ENCODE data around the gene MLYCD. TPM values are rescaled to one million over a fixed set of nuclear protein-coding genes. Genes with fewer than 3 reads are reported as not detected.

The MLYCD gene
- total RNA-seq, 4 donors from 2014 or later: 10.8 to 20.2 (median 13.7) TPM

DNA sequence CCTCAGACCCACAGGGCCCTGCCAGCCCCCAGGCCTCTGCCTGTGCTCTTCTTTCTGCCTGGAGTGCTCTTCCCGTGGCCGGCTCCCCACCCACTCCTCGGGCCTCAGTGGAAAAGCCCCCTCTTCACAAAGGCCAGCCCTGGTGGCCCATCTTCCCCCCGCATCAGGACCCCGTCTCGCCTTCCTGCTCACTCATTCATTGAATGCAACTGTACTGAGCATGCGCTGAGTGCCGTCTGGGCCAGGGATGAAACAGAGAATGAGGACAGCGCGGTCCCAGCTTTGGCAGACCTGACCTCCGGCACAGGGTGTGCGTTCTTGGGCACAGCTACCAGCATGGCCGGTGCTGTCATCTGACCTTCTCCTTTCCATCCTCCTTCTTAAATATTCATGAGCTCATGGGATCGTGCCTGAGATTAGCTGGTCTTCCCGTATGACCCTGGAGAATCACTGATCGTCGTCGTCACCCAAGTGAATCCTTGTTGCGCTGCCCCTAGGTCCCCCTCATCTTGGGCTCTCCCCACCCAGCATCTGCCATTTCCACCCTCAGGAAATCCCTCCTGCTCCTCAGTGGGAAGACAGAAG, 37.8 kb downstream of the MLYCD start:
- Histone ChIP-seq H3K36me3 (no peaks in the 10 kb centered on the region), H3K27ac (no peak overlapping the region), H3K9me3 (no peaks in the 10 kb centered on the region), H3K4me3 (no peak overlapping the region), H3K4me1 (no peaks in the 10 kb centered on the region), H3K27me3 (no peaks in the 10 kb centered on the region)
- intact Hi-C loops (cut with DNase I; ENCODE audit: low total_unique reads): no loop called here
- 91% methylated on average over 19 of the region's 19 CpGs; no CpG with 5 or more reads in 1 of the 2 donors for WGBS, 2 donors (ENCODE audit: low coverage in 1 of 2)
- DNase-seq: no peak
- no peak for TF ChIP-seq EP300 (IDR thresholded peaks at IDR 0.05; ENCODE audit: low read depth)
- no peak for TF ChIP-seq POLR2AphosphoS5 (IDR thresholded peaks at IDR 0.05)
- TF ChIP-seq CTCF (IDR thresholded peaks at IDR 0.05): no peak
- no peak for TF ChIP-seq POLR2A (IDR thresholded peaks at IDR 0.05)
- in situ Hi-C loops (cut with MboI; ENCODE audit: low pct_ligation_motif_present in 1 of 4, low pct_unique_long_range_greater_than_20kb in 1 of 4, low sequenced_read_pairs in 3 of 4): no loop called here

DNA sequence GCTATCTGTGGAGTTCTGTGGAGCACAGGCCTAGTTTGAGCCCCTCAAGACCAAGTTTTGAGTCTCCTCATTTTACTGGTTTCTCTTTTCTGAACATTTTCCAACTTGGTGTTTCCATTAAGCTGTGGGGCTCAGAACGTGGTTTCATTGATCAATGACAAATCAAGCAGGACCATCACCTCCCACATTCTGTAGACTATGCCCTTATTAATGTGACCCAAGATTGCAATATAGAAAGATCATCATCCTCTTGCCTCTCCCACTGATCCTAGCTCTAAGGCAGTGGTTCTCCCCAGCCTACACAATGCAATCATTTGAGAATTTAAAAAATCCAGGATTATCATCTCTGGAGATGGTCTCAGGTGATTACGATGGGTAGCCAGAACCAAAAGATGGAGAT, 38.4 kb downstream of the MLYCD start:
- 91 to 100% methylated on average over 1 to 2 of the region's 2 CpGs for WGBS, 2 donors (ENCODE audit: low coverage in 1 of 2)
- in situ Hi-C loops (cut with MboI; ENCODE audit: low pct_ligation_motif_present in 1 of 4, low pct_unique_long_range_greater_than_20kb in 1 of 4, low sequenced_read_pairs in 3 of 4): no loop called here
- H3K4me3 ChIP-seq: no peak overlapping the region
- H3K9me3 ChIP-seq: no peaks in the 10 kb centered on the region
- no peaks in the 10 kb centered on the region for H3K4me1 ChIP-seq
- DNase-seq: no peak
- intact Hi-C loops (cut with DNase I; ENCODE audit: low total_unique reads): no loop called here
- TF ChIP-seq CTCF (IDR thresholded peaks at IDR 0.05): no peak
- TF ChIP-seq POLR2A (IDR thresholded peaks at IDR 0.05): no peak
- TF ChIP-seq EP300 (IDR thresholded peaks at IDR 0.05; ENCODE audit: low read depth): no peak
- TF ChIP-seq POLR2AphosphoS5 (IDR thresholded peaks at IDR 0.05): no peak
- H3K27ac ChIP-seq: no peak overlapping the region
- no peaks in the 10 kb centered on the region for H3K27me3 ChIP-seq
- H3K36me3 ChIP-seq: no peaks in the 10 kb centered on the region

- 60 to 85% methylated on average over 2 to 18 of the region's 18 CpGs for WGBS, 2 donors (ENCODE audit: low coverage in 1 of 2)
- no peak for DNase-seq
- no peaks in the 10 kb centered on the region for H3K36me3 ChIP-seq
- no peaks in the 10 kb centered on the region for H3K9me3 ChIP-seq
- intact Hi-C loops (cut with DNase I; ENCODE audit: low total_unique reads) (no loop called here), in situ Hi-C loops (cut with MboI; ENCODE audit: low pct_ligation_motif_present in 1 of 4, low pct_unique_long_range_greater_than_20kb in 1 of 4, low sequenced_read_pairs in 3 of 4) (no loop called here)
- H3K27ac ChIP-seq: no peak overlapping the region
- TF ChIP-seq EP300 (IDR thresholded peaks at IDR 0.05; ENCODE audit: low read depth): no peak
- TF ChIP-seq POLR2A (IDR thresholded peaks at IDR 0.05): no peak
- no peak for TF ChIP-seq POLR2AphosphoS5 (IDR thresholded peaks at IDR 0.05)
- no peak for TF ChIP-seq CTCF (IDR thresholded peaks at IDR 0.05)
- peaks cover 0 to 6% (median 0%) of the 10 kb centered on the region in 4 donors for H3K4me1 ChIP-seq
- no peaks in the 10 kb centered on the region for H3K27me3 ChIP-seq
- no peak overlapping the region for H3K4me3 ChIP-seq
Measured at GRCh38 chr16:83937922-83938885, 39.3 kb downstream of the MLYCD start.

DNA sequence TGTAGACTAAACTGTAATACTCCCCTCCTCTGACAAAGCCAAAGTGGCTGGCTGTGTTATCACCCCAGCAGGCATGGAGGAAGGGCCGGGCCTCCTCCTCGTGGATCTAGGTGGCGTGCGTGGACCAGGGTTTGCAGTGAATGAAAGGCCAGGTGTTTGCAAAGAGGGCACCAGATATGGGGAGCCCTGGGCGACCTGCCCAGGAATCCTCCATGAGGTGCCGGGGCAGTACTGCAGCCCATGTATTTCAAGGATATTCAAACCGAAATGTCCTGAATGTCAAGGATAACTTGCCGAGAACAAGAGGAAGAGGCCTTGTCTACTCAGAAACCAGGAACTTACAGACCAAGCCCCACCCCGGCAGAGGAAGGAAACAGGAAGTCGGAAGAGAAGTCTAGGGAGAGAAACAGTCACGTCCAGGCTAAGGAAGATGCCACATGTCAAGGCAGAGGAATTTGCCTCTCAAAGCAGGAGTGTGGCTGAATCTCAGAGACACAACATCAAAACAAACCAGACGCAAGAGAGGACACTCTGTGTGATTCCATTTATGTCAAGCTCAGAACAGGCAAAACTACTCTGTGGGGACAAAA, 40.4 kb downstream of the MLYCD start:
- Histone ChIP-seq H3K9me3 (no peaks in the 10 kb centered on the region), H3K4me1 (peaks cover 0 to 7% (median 0%) of the 10 kb centered on the region in 4 donors), H3K27me3 (no peaks in the 10 kb centered on the region), H3K4me3 (no peak overlapping the region), H3K36me3 (no peaks in the 10 kb centered on the region), H3K27ac (no peak overlapping the region)
- intact Hi-C loops (cut with DNase I; ENCODE audit: low total_unique reads) (no loop called here), in situ Hi-C loops (cut with MboI; ENCODE audit: low pct_ligation_motif_present in 1 of 4, low pct_unique_long_range_greater_than_20kb in 1 of 4, low sequenced_read_pairs in 3 of 4) (no loop called here)
- no peak for TF ChIP-seq EP300 (IDR thresholded peaks at IDR 0.05; ENCODE audit: low read depth)
- TF ChIP-seq POLR2AphosphoS5 (IDR thresholded peaks at IDR 0.05): no peak
- no peak for TF ChIP-seq POLR2A (IDR thresholded peaks at IDR 0.05)
- no peak for TF ChIP-seq CTCF (IDR thresholded peaks at IDR 0.05)
- WGBS, 2 donors (ENCODE audit: low coverage in 1 of 2): 76 to 100% methylated on average over 1 to 12 of the region's 12 CpGs
- no peak for DNase-seq
